A549 (cell line): ENCODE measurements around the gene UNC93A.

Experiments
- BHLHE40 ChIP-seq: IDR thresholded peaks from 2 replicates; pipeline ENCODE4 v1.6.1; 2012; ENCODE audit warnings: low read depth, low read length, inconsistent platforms
- ESRRA ChIP-seq: fragments of 150-350 bp; IDR thresholded peaks from 2 replicates; pipeline ENCODE4 v1.6.1; 2014; ENCODE audit warnings: mild to moderate bottlenecking, low read length, borderline replicate concordance
- FOSL2 ChIP-seq, 2 experiments: fragments of 450-650 bp in 1 of 2; fragments of >200 bp in 1 of 2; sonication (Bioruptor Twin) in 1 of 2; formaldehyde crosslinking; IDR thresholded peaks; 2 replicates each; pipeline versions ENCODE4 v1.5.0 to v1.6.1; 2016 to 2020; ENCODE audit warnings: mild to moderate bottlenecking in 1 of 2, moderate library complexity in 1 of 2
- TP53 ChIP-seq: fragments of 250-450 bp; sonication (Bioruptor Pico); IDR thresholded peaks from 2 replicates; pipeline ENCODE4 v1.5.0; 2021; ENCODE audit warnings: mild to moderate bottlenecking, moderate library complexity
- TF ChIP-seq, protein P1 (sequence below): fragments of >200 bp; sonication (Bioruptor Twin); formaldehyde crosslinking; IDR thresholded peaks from 3 replicates; pipeline ENCODE4 v1.5.1; 2016
- TF ChIP-seq, protein P2 (sequence below): fragments of 200-600 bp; sonication (generic); IDR thresholded peaks from 2 replicates; pipeline ENCODE4 v1.6.1; 2016; ENCODE audit warnings: antibody characterized with exemption, mild to moderate bottlenecking, moderate library complexity

DNA sequence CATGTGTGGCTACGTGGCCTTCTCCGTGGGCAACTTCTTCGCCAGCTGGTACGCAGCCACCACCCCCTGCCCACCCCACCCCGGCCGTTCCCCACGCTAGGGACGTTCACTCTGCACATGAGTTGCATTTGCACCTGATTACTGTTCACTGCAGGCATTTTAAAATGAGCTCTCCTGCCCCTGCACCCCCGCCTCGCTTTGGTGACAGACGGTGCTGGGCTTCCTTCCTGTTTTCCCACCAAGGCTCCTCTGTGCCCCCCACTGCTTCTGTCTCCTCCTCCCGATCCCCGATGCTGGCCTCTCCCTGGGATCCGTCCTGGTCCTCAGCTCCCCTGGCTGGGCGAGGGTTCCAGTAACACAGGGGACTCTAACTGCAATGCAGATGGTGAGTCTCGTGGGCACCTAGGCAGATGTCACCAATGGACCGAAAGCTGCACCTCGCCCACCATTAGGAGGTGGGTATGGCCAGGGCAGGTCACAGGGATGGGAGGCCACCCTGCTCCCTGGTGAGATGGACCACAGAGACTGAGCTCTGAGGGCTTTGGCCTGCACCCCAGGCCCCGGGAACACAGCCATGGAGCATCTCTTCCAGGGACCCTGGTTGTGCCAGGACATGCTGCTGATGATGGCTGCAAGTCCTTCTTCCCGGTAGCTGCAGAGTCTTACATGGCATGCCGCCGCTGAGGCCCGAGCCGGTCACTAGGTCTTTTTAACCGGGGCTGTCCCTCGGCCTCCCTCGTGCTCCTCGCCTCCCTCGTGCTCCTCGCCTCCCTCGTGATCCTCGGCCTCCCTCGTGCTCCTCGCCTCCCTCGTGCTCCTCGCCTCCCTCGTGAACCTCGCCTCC is 3.8 kb downstream of the UNC93A start:
- TF ChIP-seq TP53 (CRISPR knock-in tag) (no peak), FOSL2 (IDR thresholded peaks at IDR 0.05) (no peak), FOSL2 (CRISPR knock-in tag; IDR thresholded peaks at IDR 0.05) (no peak), ESRRA (no peak), BHLHE40 (no peak)
- TF ChIP-seq, protein P1, sequence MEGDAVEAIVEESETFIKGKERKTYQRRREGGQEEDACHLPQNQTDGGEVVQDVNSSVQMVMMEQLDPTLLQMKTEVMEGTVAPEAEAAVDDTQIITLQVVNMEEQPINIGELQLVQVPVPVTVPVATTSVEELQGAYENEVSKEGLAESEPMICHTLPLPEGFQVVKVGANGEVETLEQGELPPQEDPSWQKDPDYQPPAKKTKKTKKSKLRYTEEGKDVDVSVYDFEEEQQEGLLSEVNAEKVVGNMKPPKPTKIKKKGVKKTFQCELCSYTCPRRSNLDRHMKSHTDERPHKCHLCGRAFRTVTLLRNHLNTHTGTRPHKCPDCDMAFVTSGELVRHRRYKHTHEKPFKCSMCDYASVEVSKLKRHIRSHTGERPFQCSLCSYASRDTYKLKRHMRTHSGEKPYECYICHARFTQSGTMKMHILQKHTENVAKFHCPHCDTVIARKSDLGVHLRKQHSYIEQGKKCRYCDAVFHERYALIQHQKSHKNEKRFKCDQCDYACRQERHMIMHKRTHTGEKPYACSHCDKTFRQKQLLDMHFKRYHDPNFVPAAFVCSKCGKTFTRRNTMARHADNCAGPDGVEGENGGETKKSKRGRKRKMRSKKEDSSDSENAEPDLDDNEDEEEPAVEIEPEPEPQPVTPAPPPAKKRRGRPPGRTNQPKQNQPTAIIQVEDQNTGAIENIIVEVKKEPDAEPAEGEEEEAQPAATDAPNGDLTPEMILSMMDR = no peak
- TF ChIP-seq, protein P2, sequence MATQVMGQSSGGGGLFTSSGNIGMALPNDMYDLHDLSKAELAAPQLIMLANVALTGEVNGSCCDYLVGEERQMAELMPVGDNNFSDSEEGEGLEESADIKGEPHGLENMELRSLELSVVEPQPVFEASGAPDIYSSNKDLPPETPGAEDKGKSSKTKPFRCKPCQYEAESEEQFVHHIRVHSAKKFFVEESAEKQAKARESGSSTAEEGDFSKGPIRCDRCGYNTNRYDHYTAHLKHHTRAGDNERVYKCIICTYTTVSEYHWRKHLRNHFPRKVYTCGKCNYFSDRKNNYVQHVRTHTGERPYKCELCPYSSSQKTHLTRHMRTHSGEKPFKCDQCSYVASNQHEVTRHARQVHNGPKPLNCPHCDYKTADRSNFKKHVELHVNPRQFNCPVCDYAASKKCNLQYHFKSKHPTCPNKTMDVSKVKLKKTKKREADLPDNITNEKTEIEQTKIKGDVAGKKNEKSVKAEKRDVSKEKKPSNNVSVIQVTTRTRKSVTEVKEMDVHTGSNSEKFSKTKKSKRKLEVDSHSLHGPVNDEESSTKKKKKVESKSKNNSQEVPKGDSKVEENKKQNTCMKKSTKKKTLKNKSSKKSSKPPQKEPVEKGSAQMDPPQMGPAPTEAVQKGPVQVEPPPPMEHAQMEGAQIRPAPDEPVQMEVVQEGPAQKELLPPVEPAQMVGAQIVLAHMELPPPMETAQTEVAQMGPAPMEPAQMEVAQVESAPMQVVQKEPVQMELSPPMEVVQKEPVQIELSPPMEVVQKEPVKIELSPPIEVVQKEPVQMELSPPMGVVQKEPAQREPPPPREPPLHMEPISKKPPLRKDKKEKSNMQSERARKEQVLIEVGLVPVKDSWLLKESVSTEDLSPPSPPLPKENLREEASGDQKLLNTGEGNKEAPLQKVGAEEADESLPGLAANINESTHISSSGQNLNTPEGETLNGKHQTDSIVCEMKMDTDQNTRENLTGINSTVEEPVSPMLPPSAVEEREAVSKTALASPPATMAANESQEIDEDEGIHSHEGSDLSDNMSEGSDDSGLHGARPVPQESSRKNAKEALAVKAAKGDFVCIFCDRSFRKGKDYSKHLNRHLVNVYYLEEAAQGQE = no peak
